GM18867 (cell line): Measurements from ENCODE around the gene RAC2.
A peak's percentile ranks its signal among the peaks of the same experiment; 100 is the strongest.
"Not testable (repeated sequence)": the region's sequence is repeated elsewhere in the genome, so short reads cannot be mapped to it uniquely, and the experiment has no call there.

ENCODE experiments used
- ATAC-seq: cut with Tn5 transposase; IDR thresholded peaks from one replicate; pipeline ENCODE4 v1.9.1; 2021; ENCODE audit warnings: mild to moderate bottlenecking, moderate library complexity; ENCODE audit not compliant: unreplicated experiment

The RAC2 gene

GRCh38 chr22:37235897-37236607 is 8.0 kb downstream of the RAC2 start:
- ATAC-seq, result no peak

GRCh38 chr22:37234736-37235711 is 9.0 kb downstream of the RAC2 start:
- no peak for ATAC-seq

GRCh38 chr22:37233751-37234631 is 10.1 kb downstream of the RAC2 start:
- ATAC-seq, result no peak

DNA sequence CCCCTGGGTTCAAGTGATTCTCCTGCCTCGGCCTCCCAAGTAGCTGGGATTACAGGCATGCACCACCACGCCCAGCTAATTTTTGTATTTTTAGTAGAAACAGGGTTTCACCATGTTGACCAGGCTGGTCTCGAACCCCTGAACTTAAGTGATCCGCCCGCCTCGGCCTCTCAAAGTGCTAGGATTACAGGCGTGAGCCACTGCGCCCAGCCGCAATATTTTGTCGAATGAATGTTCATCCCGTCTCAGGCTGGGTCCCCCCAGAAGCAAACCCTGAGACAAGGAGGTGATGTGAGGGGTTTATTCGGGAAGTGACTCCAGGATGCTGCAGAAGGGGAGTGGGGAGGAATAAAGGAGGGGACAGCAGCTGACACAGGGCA is 10.7 kb downstream of the RAC2 start:
- not testable (repeated sequence) for ATAC-seq

GRCh38 chr22:37232140-37232998 is 11.7 kb downstream of the RAC2 start:
- ATAC-seq, result no peak

DNA sequence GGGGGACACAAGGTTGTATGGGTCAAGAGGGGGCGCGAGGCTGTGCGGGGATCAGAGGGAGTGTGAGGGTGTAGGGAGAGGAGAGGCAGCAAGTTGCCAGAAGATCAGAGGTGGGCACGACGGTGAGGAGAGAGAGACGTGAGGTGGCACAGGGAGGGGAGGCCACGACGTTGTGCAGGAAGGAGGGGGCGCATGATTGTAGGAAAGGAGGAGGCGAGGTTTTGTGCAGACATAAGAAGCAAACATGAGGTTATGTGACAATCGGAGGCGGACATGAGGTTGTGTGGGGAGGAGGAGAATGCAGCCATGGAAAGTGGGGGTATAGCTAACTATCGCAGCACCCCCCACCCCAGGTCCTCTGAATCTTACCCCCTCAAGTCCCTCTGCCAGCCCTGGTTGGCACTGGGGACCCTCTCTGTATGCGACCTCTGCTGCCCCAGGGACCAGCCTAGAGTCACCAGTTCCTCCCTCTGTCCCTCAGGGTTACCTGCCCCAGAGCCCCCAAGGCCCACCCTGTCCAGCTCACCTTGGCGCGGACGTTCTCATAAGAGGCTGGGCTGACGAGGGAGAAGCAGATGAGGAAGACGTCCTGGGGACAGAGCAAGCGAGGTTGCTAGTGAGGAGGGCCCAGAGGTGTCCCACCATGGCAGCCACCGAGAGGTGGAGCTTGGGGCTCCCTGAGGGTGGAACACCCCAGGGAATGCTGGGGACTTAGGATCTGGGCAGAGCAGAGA is 12.5 kb downstream of the RAC2 start:
- ATAC-seq, result no peak

DNA sequence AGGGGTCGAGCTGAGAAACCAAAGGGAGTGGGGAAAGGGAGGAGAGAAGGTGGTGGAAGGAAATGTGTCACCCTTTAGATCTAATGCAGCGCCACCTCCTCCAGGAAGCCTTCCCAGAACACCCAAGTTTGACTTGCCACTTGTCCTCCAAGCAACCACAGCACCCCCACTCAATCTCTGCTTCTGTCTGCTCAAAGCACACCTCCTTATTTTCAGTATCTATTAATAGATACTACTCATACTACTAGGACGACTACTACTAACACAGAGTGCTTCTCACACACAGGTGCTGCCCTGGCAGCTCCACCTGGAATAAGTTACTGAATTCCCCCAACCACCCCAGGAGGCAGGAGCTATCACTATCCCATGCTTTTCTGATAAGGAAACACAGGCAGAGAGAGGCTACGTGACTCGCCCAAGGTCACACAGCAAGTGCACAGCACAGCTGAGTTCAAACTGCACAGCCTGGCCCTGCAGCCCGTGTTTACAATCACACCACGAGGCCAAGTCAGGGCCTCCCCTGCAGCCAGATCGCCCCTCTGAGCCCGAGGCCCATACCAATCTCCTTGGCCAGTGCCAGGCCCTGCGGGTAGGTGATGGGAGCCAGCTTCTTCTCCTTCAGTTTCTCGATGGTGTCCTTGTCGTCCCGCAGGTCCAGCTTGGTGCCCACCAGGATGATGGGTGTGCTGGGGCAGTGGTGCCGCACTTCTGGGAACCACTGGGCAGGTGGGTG is 13.2 kb downstream of the RAC2 start:
- ATAC-seq, result peak; percentile 36

- peak; percentile 40 for ATAC-seq
Observed at GRCh38 chr22:37229805-37230672, 14.0 kb downstream of the RAC2 start.

DNA sequence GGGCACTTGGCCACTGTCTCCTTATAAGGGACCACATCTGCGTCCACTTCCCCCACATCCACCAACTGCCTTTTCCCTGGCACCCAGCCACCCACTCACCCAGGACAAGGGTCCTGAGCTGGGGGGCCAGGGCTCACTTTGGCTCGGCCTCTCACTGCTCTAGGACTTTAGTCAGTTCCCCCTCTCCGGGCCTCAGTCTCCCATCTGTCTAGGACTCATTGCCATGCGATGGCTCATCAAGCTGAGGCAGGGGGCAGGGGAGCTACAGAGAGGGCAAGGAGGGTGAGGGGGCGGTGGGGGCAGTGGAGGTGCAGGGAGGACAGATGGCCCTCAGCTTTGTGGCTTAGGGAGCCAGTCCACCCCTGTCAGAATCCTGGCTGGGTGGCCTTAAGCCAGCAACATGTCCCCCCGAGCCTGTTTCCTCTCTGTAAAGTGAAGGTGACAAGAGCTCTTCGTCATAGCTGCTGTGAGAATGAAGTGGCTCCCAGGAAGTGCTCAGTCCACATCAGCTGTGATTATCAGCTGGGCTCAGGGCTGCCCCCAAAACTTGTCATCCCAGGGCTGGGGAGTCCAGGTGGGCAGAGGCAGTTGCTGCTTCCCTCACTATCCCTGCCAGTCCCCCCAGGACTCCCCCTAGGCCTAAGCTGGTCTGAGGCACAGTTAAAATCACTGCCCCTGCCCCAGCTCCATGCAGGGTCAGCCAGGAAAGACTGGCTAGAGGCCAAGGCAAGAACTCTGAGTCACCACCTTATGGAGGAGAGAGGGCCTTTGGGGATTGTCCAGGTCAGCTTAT is 14.9 kb downstream of the RAC2 start:
- no peak for ATAC-seq

- no peak for ATAC-seq
Observed at GRCh38 chr22:37228106-37229011, 15.7 kb downstream of the RAC2 start.

DNA sequence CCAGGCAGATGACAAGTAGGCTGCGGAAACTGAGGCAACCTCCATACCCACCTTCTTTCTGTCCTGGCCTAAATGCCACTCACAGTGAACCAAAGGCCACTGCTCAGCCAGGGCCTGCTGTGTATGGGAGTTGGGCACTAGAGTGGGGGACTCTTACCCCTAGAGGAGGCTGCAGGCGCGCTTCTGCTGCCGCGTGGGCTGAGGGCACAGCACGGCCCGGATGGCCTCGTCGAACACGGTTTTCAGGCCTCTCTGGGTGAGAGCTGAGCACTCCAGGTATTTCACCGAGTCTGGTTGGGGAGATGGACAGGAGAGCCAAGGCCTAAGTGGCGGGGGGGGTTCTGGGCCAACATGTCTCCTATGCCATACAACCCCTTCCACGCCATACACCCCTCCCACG is 17.6 kb downstream of the RAC2 start:
- no peak for ATAC-seq

DNA sequence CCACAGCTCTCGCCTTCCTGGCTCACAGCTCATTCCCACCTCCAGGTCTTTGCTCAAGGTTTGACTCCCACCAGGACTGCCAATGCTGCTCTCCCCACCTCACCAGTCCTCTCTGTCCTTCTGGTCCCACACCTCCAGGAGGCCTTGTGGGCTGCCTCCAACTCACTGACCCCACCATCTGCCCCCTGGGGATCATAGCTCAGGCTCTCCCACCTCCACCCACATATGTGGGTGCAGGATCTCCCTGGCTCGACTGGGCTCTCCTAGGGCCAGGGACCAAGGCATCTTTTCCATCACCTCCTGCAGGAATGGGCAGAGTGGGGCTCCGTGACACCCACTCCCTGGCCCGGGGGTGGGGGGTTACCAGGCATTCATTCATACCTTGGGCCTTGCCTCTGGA is 18.0 kb downstream of the RAC2 start:
- no peak for ATAC-seq

- no peak for ATAC-seq
Observed at GRCh38 chr22:37225481-37225880, 18.6 kb downstream of the RAC2 start.

GRCh38 chr22:37224757-37225420 is 19.2 kb downstream of the RAC2 start:
- no peak for ATAC-seq

DNA sequence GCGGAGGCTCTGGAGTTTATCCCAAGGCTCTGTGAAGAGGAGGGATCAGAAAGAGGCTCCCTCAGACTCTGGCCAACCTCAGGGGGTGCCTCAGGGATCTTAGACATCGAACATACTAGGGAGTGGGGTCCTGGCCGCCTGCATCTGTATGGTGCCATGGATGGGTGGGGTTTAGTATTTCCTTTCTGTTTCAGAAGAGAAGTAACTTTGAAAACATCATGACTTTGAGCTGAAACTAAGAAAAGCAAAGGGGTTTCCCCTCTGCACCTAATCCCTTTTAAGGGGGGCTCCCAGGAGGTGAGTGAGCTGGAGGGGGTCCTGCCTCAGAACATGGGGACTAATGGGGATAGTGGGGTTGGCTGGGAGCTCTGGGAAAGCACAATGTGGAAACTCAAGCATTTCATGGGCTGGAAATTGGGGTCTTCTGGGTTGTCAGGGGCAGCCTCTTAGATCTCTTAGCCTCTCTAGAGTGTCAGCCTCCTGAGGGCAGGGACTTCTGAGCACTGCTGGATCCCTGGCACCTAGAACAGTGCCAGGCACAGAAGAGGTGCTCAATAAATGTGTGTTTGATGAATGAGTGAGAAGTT is 20.0 kb downstream of the RAC2 start:
- ATAC-seq, result no peak
